ENCODE results near the gene P3H4.

P3H4 gene

GRCh38 chr17:41793784-41794539, 17.8 kb downstream of the P3H4 start:
- no peak for DNase-seq (ENCODE audit: low spot score)
- TF ChIP-seq CTCF (IDR thresholded peaks at IDR 0.05; ENCODE audit: extremely low read depth, missing control alignments), result no peak

- TF ChIP-seq CTCF (IDR thresholded peaks at IDR 0.05; ENCODE audit: extremely low read depth, missing control alignments), result no peak
- no peak for DNase-seq (ENCODE audit: low spot score)
Observed at GRCh38 chr17:41792845-41793783, 18.6 kb downstream of the P3H4 start.

- no peak for TF ChIP-seq CTCF (IDR thresholded peaks at IDR 0.05; ENCODE audit: extremely low read depth, missing control alignments)
- no peak for DNase-seq (ENCODE audit: low spot score)
Observed at GRCh38 chr17:41787021-41787418, 24.7 kb downstream of the P3H4 start.

GRCh38 chr17:41786227-41787020, 25.3 kb downstream of the P3H4 start, which contains the start of gene JUP:
TSS of gene JUP (minus strand) at chr17:41786711. CDS start at chr17:41771854, 14,857 bp downstream.
- TF ChIP-seq CTCF (IDR thresholded peaks at IDR 0.05; ENCODE audit: extremely low read depth, missing control alignments), result peak; percentile 45
- DNase-seq (ENCODE audit: low spot score), result peak; percentile 96

- TF ChIP-seq CTCF (IDR thresholded peaks at IDR 0.05; ENCODE audit: extremely low read depth, missing control alignments), result no peak
- DNase-seq (ENCODE audit: low spot score), result no peak
Observed at GRCh38 chr17:41785859-41786226, 25.9 kb downstream of the P3H4 start.

GRCh38 chr17:41785091-41785858, 26.5 kb downstream of the P3H4 start:
- no peak for DNase-seq (ENCODE audit: low spot score)
- no peak for TF ChIP-seq CTCF (IDR thresholded peaks at IDR 0.05; ENCODE audit: extremely low read depth, missing control alignments)
